Neuronal stem cell (in vitro differentiated cells): ENCODE measurements around the gene TARDBP.
A peak's percentile ranks its signal among the peaks of the same experiment; 100 is the strongest.

Source experiments
- DNase-seq: peaks from one replicate; pipeline ENCODE4 v3.0.0-alpha.2; 2013; ENCODE audit warnings: low spot score
- H2AFZ ChIP-seq: one replicate; pipeline ENCODE4 v1.6.1; 2013; ENCODE audit warnings: mild to moderate bottlenecking, low read length, inconsistent platforms
- H2AK5ac ChIP-seq: 2 replicates; pipeline ENCODE4 v1.6.1; 2013; ENCODE audit warnings: low read depth, mild to moderate bottlenecking, inconsistent platforms, low read length, moderate library complexity, mixed read lengths
- H2BK120ac ChIP-seq: 2 replicates; pipeline ENCODE4 v1.6.1; 2013; ENCODE audit warnings: low read depth, mild to moderate bottlenecking, inconsistent platforms, low read length, moderate library complexity, mixed read lengths
- H2BK12ac ChIP-seq: one replicate; pipeline ENCODE4 v1.6.1; 2013; ENCODE audit warnings: low read length, inconsistent platforms
- H2BK15ac ChIP-seq: 2 replicates; pipeline ENCODE4 v1.6.1; 2013; ENCODE audit warnings: mild to moderate bottlenecking, low read length, inconsistent platforms, mixed read lengths
- H2BK5ac ChIP-seq: one replicate; pipeline ENCODE4 v1.6.1; 2013; ENCODE audit warnings: inconsistent platforms, mild to moderate bottlenecking, low read length, moderate library complexity
- H3K14ac ChIP-seq: one replicate; pipeline ENCODE4 v1.6.1; 2013; ENCODE audit warnings: low read length, inconsistent platforms
- H3K18ac ChIP-seq: 2 replicates; pipeline ENCODE4 v1.6.1; 2013; ENCODE audit warnings: low read length, inconsistent platforms
- H3K23ac ChIP-seq: 2 replicates; pipeline ENCODE4 v1.6.1; 2013; ENCODE audit warnings: low read depth, mild to moderate bottlenecking, mixed read lengths, low read length, inconsistent platforms; ENCODE audit not compliant: poor library complexity
- H3K27ac ChIP-seq: replicated peaks from 3 replicates; pipeline ENCODE4 v1.5.1; 2013; ENCODE audit warnings: low read length, inconsistent platforms
- H3K27me3 ChIP-seq, 3 experiments: 2 replicates each; pipeline ENCODE4 v1.6.1; 2013; ENCODE audit warnings: low read length in 3 of 3, mild to moderate bottlenecking in 2 of 3, inconsistent platforms in 1 of 3, low read depth in 1 of 3, mixed read lengths in 1 of 3, moderate library complexity in 1 of 3; ENCODE audit not compliant: control insufficient read depth in 3 of 3, insufficient read depth in 3 of 3
- H3K36me3 ChIP-seq, 2 donors: replicated peaks in 1 of 2; 2 replicates each; pipeline ENCODE4 v1.6.1; 2013; ENCODE audit warnings: low read length in 2 of 2; ENCODE audit not compliant: control insufficient read depth in 2 of 2, insufficient read depth in 2 of 2
- H3K4ac ChIP-seq: 2 replicates; pipeline ENCODE4 v1.6.1; 2013; ENCODE audit warnings: inconsistent platforms, mild to moderate bottlenecking, low read length, moderate library complexity
- H3K4me1 ChIP-seq, 2 donors: 1 replicate in 1 of 2; 2 replicates in 1 of 2; pipeline ENCODE4 v1.6.1; 2013; ENCODE audit warnings: low read length in 2 of 2, low read depth in 1 of 2; ENCODE audit not compliant: control insufficient read depth in 2 of 2, insufficient read depth in 1 of 2
- H3K4me2 ChIP-seq: one replicate; pipeline ENCODE4 v1.6.1; 2013; ENCODE audit warnings: mild to moderate bottlenecking, low read length, inconsistent platforms; ENCODE audit not compliant: insufficient read depth, poor library complexity, severe bottlenecking
- H3K4me3 ChIP-seq, 2 donors: 2 replicates each; pipeline ENCODE4 v1.5.1; 2013; ENCODE audit warnings: low read length in 2 of 2, mild to moderate bottlenecking in 2 of 2, inconsistent platforms in 1 of 2, moderate library complexity in 1 of 2
- H3K79me1 ChIP-seq: one replicate; pipeline ENCODE4 v1.6.1; 2013; ENCODE audit warnings: low read depth, mild to moderate bottlenecking, inconsistent platforms, low read length, moderate library complexity
- H3K9ac ChIP-seq: one replicate; pipeline ENCODE4 v1.6.1; 2013; ENCODE audit warnings: mild to moderate bottlenecking, low read depth, low read length, inconsistent platforms; ENCODE audit not compliant: poor library complexity
- H3K9me3 ChIP-seq, 2 donors: replicated peaks in 1 of 2; 2 replicates each; pipeline versions ENCODE3 to v1.6.1; 2013; ENCODE audit warnings: low read length in 2 of 2, mild to moderate bottlenecking in 2 of 2, inconsistent platforms in 1 of 2, low read depth in 1 of 2, mixed read lengths in 1 of 2, moderate library complexity in 1 of 2; ENCODE audit not compliant: control insufficient read depth in 2 of 2, insufficient read depth in 1 of 2
- H4K8ac ChIP-seq: one replicate; pipeline ENCODE4 v1.6.1; 2013; ENCODE audit warnings: low read depth, mild to moderate bottlenecking, inconsistent platforms, low read length, moderate library complexity
- H4K91ac ChIP-seq: one replicate; pipeline ENCODE4 v1.6.1; 2013; ENCODE audit warnings: low read length, low read depth, mild to moderate bottlenecking, inconsistent platforms; ENCODE audit not compliant: poor library complexity
- WGBS, 2 donors: extraction: QIAGEN DNeasy Blood & Tissue Kit; methylation state at CpG; one replicate each; pipeline ENCODE4 v1.1.7; 2013; ENCODE audit warnings: missing lambda C conversion rate in 2 of 2, mixed read lengths in 1 of 2; ENCODE audit not compliant: insufficient read length in 2 of 2, insufficient replicate concordance in 1 of 2; ENCODE audit errors: extremely low coverage in 2 of 2; 5-methylcytosine and 5-hydroxymethylcytosine counted together

TARDBP gene

DNA sequence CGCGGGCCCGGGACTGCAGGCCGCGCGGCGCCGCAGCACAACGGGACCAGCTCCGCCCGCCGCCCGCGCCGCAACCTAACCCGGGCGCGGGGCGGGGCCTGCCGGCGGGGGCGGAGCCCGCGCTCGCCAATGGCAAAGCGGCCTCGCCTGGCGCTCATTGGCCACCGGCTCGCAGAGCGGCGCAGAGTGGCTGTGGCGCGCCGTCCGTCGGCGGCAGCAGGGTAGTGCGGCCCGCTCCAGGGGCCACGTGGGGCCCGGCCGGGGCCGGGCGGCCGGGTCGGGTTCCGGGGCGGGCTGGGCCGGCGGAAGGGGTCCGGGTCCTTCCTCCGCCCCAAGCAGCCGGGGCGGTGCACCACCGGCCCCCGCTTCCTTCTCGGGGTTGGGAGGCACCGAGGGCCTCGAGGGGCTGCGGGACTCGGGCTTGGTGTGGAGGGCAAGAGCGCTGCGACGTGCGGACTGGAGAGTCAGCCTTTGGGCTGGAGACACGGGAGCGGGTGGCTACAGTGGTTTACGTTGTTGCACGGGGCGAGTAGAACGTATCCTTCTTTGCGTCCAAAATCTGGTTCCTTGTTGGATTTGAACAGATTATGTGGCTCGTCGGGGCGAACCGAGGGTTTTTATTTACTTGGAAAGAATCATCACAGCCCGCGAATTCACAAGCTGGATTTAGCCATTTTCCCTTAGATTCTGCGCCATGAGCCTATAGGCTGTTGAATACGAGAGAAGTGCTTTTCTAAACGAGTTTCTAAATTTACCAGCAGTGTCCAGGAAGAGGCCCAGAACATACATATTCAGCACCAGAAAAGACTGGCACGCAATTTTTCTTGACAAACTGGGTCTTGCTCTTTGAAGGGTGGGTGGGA lies 47.7 kb downstream of the TARDBP start, which contains the start of gene SRM:
Gene SRM (minus strand): TSS at position 51 of the 863 bp plus-strand sequence. CDS start 75 bp downstream, outside the sequence.
- Histone ChIP-seq H3K36me3 (peaks cover 13 to 59% of the 10 kb centered on the region in 2 donors), H2BK5ac (peak within 1 kb of the TSS; percentile 29), H3K27ac (peak within 1 kb of the TSS; percentile 30)

GRCh38 chr1:11061652-11062365 lies 49.4 kb downstream of the TARDBP start:
- H2AK5ac ChIP-seq: no peak overlapping the region
- no peak overlapping the region for H2BK120ac ChIP-seq
- H3K4me1 ChIP-seq: peaks cover 10 to 12% of the 10 kb centered on the region in 2 donors
- no peak overlapping the region for H2AFZ ChIP-seq
- no peak overlapping the region for H3K4me2 ChIP-seq
- H3K27ac ChIP-seq: no peak overlapping the region
- peaks cover 0 to 5% of the 10 kb centered on the region in 2 donors for H3K9me3 ChIP-seq
- H3K18ac ChIP-seq: no peak overlapping the region
- H4K91ac ChIP-seq: no peak overlapping the region
- H3K9ac ChIP-seq: no peak overlapping the region
- no peak overlapping the region for H3K4me3 ChIP-seq
- H3K4ac ChIP-seq: no peak overlapping the region
- no peak overlapping the region for H2BK5ac ChIP-seq
- no peak overlapping the region for H3K14ac ChIP-seq
- H3K79me1 ChIP-seq: peaks cover 4% of the 10 kb centered on the region
- WGBS, 2 donors: no CpG with 5 or more reads among the region's 5 CpGs
- H2BK12ac ChIP-seq: no peak overlapping the region
- no peak for DNase-seq
- no peak overlapping the region for H4K8ac ChIP-seq
- H3K36me3 ChIP-seq: peaks cover 14 to 62% of the 10 kb centered on the region in 2 donors
- H3K27me3 ChIP-seq: no peaks in the 10 kb centered on the region
- no peak overlapping the region for H2BK15ac ChIP-seq
- H3K23ac ChIP-seq: no peak overlapping the region

More for the DNA sequence above, 47.7 kb downstream of the TARDBP start, which contains the start of gene SRM:
- Histone ChIP-seq H3K4me2 (peak within 1 kb of the TSS; percentile 98), H2BK15ac (no peak within 1 kb of the TSS), H2BK12ac (no peak within 1 kb of the TSS), H2AFZ (peak within 1 kb of the TSS; percentile 96), H3K9me3 (peaks cover 0 to 4% of the 10 kb centered on the region in 2 donors), H3K4me1 (peaks cover 10 to 12% of the 10 kb centered on the region in 2 donors), H3K14ac (peak within 1 kb of the TSS; percentile 86), H3K79me1 (peaks cover 4% of the 10 kb centered on the region), H3K4me3 (peak within 1 kb of the TSS; percentile 93 to 99), H3K23ac (peak within 1 kb of the TSS; percentile 99), H4K8ac (peak within 1 kb of the TSS; percentile 57), H3K4ac (peak within 1 kb of the TSS; percentile 56), H2BK120ac (no peak within 1 kb of the TSS), H3K9ac (peak within 1 kb of the TSS; percentile 91), H4K91ac (peak within 1 kb of the TSS; percentile 90), H2AK5ac (peak within 1 kb of the TSS; percentile 87), H3K18ac (peak within 1 kb of the TSS; percentile 97), H3K27me3 (no peaks in the 10 kb centered on the region)
- WGBS, 2 donors: no CpG with 5 or more reads among the region's 83 CpGs
- DNase-seq: peak; percentile 90

DNA sequence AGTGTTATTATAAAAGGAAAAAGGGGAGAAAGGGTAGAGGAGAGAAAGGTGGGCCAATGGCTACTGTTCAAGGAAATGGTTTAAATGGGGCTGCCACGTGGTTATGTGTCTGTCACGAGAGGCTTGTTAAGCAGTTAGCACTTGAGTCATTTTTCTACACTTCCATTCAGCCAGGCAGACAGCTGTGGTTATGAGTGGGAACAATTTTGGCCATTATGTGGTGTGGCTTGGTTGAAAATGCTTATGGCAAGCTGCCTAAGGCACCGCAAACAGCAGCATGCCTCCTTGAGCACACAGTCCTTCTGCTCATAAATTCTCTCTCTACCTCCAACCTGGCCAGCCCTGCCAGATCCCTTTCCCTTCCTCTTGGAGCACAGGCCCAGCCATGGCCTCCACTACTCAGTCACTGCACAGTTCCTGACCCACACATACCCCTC lies 50.5 kb downstream of the TARDBP start:
- peaks cover 10 to 12% of the 10 kb centered on the region in 2 donors for H3K4me1 ChIP-seq
- H3K36me3 ChIP-seq: peaks cover 17 to 58% of the 10 kb centered on the region in 2 donors
- H3K18ac ChIP-seq: no peak overlapping the region
- H4K91ac ChIP-seq: no peak overlapping the region
- H3K79me1 ChIP-seq: peaks cover 4% of the 10 kb centered on the region
- no peak overlapping the region for H3K4me3 ChIP-seq
- no peak overlapping the region for H3K27ac ChIP-seq
- H3K9ac ChIP-seq: peak overlapping the region; percentile 1
- no CpG with 5 or more reads among the region's 3 CpGs for WGBS, 2 donors
- no peak overlapping the region for H3K23ac ChIP-seq
- H2BK12ac ChIP-seq: no peak overlapping the region
- no peak overlapping the region for H2BK120ac ChIP-seq
- no peak overlapping the region for H2BK15ac ChIP-seq
- H4K8ac ChIP-seq: no peak overlapping the region
- no peak overlapping the region for H2AFZ ChIP-seq
- H3K4me2 ChIP-seq: no peak overlapping the region
- no peak overlapping the region for H2BK5ac ChIP-seq
- H3K4ac ChIP-seq: no peak overlapping the region
- H3K27me3 ChIP-seq: no peaks in the 10 kb centered on the region
- no peak for DNase-seq
- H3K9me3 ChIP-seq: peaks cover 0 to 5% of the 10 kb centered on the region in 2 donors
- H3K14ac ChIP-seq: no peak overlapping the region
- no peak overlapping the region for H2AK5ac ChIP-seq
